HG03565 (cell line): Measurements from ENCODE around the gene OVOL3.
"Not testable (repeated sequence)": the region's sequence is repeated elsewhere in the genome, so short reads cannot be mapped to it uniquely, and the experiment has no call there.

Experiments used
- ATAC-seq: cut with Tn5 transposase; IDR thresholded peaks from one replicate; pipeline ENCODE4 v1.9.1; 2021; ENCODE audit warnings: mild to moderate bottlenecking, moderate library complexity; ENCODE audit not compliant: unreplicated experiment

Gene OVOL3

GRCh38 chr19:36125557-36125956, 14.6 kb downstream of the OVOL3 start:
- ATAC-seq: no peak

DNA sequence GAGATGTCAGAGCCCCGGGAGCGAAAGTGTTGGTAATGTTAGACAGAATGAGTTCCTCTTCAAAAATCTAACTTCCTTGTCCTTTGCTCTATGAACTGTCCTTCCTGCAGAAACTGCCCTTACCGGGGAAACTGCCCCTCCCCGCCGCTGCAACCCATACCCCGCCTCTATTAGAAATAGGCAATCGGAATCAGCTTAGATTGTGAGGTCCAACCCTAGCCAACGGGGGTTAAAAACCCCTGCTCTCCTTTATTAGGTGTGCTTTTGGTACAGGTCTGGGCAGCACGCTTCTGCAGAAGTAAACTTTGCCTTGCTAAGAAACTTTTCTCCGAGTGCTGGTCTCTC, 17.4 kb downstream of the OVOL3 start:
- ATAC-seq: no peak

GRCh38 chr19:36131221-36131620, 20.3 kb downstream of the OVOL3 start:
- ATAC-seq: not testable (repeated sequence)

GRCh38 chr19:36134867-36135266, 23.9 kb downstream of the OVOL3 start:
- not testable (repeated sequence) for ATAC-seq

GRCh38 chr19:36136964-36137686, 26.2 kb downstream of the OVOL3 start:
- ATAC-seq: no peak

DNA sequence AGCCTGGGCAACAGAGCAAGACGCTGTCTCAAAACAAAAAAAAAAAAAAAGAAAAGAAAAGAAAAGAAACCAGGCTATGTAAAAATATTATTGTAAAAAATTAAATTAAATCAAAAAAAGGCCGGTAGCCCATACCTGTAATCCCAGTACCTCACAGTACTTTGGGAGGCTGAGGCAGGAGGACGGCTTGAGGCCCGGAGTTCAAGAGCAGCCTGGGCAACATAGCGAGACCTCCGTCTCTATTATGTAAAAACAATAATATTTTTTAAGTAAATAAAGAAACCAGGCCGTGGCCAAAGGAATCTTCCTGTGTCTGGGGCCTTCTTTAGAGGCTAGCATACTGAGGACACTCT, 28.2 kb downstream of the OVOL3 start:
- ATAC-seq: no peak

DNA sequence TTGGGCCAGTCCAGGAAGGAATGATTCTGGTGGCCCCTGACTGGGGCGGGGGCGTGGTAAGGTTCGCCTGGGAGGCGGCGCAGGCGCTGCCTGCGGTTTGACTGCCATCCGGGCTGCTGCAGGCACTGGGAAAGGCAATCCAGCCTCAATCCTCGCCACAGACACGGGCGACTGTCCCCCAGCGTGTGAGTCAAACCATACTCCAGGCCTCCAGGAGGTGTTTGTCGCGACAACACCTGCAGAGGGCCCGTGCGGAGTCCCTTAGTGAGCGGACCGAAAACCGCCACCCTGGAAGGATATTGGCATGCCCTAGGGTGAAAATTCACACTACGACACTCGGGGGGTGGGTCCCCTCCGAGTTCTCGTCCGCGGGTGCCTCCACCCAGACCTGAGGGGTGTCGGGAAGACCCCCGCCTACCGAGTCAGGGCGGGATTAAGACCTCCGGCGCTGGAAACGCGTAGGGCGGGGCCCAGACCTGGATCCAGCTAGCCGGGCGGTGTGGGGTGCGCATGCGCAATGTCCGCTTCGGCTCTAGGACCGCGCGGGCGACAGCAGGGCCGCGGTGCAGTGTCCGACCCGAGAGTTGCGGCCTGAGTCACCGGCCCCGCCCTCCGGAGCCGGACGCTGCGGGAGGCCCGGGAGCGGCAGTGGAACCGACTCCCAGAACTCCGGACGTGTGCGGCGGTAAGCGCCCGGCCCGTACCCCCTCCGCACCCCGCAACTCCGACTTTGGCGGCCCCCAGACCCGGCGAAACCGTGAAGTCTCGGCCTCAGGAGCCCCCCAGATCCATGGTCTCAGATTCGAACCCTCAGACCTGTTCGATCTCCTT, 28.7 kb downstream of the OVOL3 start, which contains the start of gene CAPNS1:
TSS of gene CAPNS1 (plus strand) at position 594 of the 831 bp plus-strand sequence. CDS start 946 bp downstream, outside the sequence.
- peak; percentile 77 for ATAC-seq

- no peak for ATAC-seq
These were observed 29.5 kb downstream of the OVOL3 start for GRCh38 chr19:36140304-36141038.

DNA sequence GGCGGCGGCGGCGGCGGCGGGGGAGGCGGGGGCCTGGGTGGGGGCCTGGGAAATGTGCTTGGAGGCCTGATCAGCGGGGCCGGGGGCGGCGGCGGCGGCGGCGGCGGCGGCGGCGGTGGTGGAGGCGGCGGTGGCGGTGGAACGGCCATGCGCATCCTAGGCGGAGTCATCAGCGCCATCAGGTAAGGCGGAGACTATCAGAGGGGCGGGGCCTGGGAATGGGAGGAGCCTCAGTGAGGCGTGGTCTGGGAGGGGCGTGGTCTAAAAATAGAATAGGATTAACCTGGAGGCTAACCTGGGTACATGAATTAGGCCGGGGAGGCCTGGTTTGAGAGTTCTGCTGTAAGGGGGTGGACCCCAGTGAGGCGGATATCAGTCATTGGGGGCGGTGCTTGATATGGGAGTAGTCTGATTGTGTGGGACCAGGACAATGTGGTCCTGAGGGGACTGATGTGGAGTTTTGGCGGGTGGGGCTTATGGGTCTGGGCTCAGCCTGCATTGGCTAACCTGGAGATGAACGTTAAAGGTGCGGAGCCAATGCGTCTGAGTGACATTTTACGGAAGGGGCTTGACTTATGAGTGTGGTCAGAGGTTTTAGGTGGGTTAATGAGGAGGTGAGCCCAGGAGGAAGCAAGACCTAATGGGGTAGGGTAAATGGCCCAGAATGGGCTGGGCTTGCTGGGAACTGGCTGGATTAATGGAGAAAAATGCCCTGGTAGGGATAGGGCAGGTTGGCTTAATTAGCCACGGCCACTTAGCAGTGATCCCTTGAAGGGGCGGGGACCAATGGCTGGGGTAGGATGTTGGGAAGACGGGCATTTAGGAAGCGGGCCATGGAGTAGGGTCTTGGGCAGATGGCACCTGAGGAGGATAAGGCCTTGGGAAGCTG, 30.3 kb downstream of the OVOL3 start:
- peak; percentile 45 for ATAC-seq

GRCh38 chr19:36142046-36142445, 31.1 kb downstream of the OVOL3 start:
- no peak for ATAC-seq

DNA sequence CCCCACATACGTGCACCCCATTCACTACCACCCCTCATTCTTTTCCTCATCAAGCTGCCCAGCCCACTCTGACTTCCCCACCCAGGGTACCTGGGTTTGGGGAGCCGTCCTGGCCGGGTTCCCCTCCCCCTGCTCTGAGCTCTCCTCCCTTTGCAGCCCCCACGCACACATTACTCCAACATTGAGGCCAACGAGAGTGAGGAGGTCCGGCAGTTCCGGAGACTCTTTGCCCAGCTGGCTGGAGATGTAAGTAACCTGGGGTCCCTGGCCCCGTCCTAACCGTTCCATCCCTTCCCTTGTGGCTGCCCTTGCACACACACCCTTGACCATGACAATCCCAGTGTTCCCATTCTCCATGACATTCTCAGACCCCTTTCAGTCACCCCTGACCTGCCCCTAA, 31.6 kb downstream of the OVOL3 start:
- no peak for ATAC-seq

DNA sequence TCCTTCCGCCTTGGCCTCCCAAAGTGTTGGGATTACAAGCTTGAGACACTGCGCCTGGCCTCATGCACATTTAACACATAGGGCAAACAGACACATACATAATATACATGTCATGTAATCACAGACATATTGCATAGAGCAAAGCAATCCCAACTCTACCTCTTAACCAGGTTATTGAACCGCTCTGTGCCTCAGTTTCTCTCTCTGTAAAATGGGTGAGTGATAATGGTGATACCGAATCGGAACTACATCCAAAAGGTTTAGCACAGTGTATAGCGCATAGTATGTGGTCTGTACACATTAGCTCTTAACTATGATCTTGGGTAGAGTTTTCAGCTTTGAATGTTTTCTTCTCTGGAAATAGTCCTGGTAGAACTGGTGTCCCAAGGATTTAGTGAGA, 33.7 kb downstream of the OVOL3 start:
- ATAC-seq: no peak

DNA sequence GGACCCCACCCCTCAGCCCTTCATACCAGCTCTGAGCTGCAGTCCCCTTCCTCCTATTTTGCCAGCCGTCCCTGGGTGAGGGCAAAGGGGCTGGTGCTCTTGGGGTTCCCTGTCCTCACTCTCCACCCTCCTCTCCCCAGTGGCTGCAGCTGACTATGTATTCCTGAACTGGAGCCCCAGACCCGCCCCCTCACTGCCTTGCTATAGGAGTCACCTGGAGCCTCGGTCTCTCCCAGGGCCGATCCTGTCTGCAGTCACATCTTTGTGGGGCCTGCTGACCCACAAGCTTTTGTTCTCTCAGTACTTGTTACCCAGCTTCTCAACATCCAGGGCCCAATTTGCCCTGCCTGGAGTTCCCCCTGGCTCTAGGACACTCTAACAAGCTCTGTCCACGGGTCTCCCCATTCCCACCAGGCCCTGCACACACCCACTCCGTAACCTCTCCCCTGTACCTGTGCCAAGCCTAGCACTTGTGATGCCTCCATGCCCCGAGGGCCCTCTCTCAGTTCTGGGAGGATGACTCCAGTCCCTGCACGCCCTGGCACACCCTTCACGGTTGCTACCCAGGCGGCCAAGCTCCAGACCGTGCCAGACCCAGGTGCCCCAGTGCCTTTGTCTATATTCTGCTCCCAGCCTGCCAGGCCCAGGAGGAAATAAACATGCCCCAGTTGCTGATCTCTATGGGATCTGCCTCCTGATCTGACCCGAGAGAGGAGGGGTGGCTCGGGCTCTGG, 38.9 kb downstream of the OVOL3 start:
- no peak for ATAC-seq

DNA sequence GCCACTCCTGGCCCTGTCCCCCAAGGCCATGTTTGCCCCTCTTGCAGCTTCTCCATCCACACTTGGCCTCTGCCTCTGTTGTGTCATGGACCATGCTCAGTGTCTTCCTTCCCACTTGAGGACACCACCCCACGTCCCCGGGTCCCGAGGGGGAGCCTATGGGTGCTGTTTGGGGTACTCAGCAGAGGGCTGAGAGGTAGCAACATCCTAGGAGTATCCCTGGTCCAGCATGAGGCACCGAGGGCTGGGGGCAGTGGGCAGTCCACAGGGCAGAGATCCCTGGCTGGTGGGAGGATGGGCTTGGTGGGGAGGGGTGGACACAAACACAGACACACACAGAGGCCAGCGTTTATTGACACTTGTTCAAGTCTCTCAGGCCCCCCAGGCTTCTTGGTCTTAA, 39.6 kb downstream of the OVOL3 start:
- no peak for ATAC-seq

DNA sequence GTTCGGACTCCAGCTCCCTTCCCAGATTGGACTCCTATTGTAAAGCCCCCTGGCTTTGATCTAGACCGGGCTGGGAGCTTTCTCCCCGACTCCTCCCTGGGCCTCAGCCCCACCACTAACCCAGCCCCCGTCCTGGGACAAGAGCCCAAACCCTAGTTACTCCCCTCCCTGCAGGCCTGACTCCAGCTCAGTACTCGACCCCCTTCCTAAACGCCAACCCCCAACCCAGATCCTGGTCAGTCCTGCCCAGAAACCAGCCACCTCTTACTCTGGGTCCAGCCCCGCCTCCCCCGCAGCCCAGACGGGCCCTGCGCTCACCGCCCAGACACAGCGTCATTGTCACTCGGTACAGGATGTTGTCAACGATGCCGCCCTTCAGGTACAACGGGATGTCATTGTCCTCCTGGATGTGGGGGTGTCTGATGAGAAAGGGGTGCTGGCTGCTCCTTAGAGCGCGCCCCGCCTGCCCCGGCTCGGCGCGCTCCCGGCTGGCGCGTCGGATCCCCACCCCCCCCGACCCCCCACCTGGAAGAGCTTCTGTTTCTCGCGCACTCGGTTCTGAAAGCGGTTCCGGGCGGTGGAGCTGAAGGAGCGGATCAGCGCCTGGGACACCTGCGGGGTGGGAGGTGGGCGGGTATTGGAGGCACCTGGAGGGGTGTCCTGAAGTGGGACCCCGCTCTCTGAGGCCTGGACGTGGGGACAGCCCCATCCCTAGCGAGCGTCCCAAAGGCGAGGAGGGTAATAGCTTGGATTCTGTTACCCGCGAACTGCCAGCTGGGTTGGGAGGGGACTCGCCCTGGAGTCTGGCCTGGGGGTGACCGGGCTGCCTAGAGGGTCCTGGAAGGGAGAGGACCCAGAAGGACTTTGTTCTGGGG, 40.4 kb downstream of the OVOL3 start:
- no peak for ATAC-seq

GRCh38 chr19:36152019-36152351, 41.0 kb downstream of the OVOL3 start:
- ATAC-seq: no peak

- no peak for ATAC-seq
These were observed 41.6 kb downstream of the OVOL3 start, which contains the start of gene COX7A1 for GRCh38 chr19:36152352-36153091. Gene COX7A1 (minus strand): TSS chr19:36152447. CDS start chr19:36152407, 40 bp downstream.

- ATAC-seq: no peak
These were observed 42.2 kb downstream of the OVOL3 start for GRCh38 chr19:36153126-36153525.
